LNCaP clone FGC (cell line): ENCODE measurements around the gene MAGI2.

ENCODE experiments used
- DNase-seq: peaks from one replicate; pipeline ENCODE4 v3.0.0-alpha.2; 2011; ENCODE audit warnings: low read depth
- H3K4me3 ChIP-seq: 2 replicates; pipeline ENCODE4 v1.5.1; 2011; ENCODE audit warnings: mild to moderate bottlenecking, low read depth, low read length, control low read depth
- CTCF ChIP-seq: IDR thresholded peaks from 2 replicates; pipeline ENCODE4 v1.5.1; 2012; ENCODE audit warnings: mild to moderate bottlenecking; ENCODE audit not compliant: control insufficient read depth, insufficient read depth; ENCODE audit errors: extremely low read depth

The MAGI2 gene

GRCh38 chr7:78634093-78634492 is 819.4 kb downstream of the MAGI2 start:
- no peak overlapping the region for H3K4me3 ChIP-seq
- no peak for DNase-seq
- no peak for TF ChIP-seq CTCF

GRCh38 chr7:78620920-78621319 is 832.5 kb downstream of the MAGI2 start:
- peak; percentile 10 for DNase-seq
- no peak overlapping the region for H3K4me3 ChIP-seq
- no peak for TF ChIP-seq CTCF

GRCh38 chr7:78616539-78616938 is 836.9 kb downstream of the MAGI2 start:
- H3K4me3 ChIP-seq: no peak overlapping the region
- TF ChIP-seq CTCF: no peak
- no peak for DNase-seq

- TF ChIP-seq CTCF: no peak
- no peak overlapping the region for H3K4me3 ChIP-seq
- DNase-seq: no peak
Observed at GRCh38 chr7:78609281-78609680, 844.2 kb downstream of the MAGI2 start.

GRCh38 chr7:78607099-78607498 is 846.4 kb downstream of the MAGI2 start:
- DNase-seq: no peak
- no peak overlapping the region for H3K4me3 ChIP-seq
- TF ChIP-seq CTCF: peak; percentile 50

- DNase-seq: no peak
- no peak for TF ChIP-seq CTCF
- no peak overlapping the region for H3K4me3 ChIP-seq
Observed at GRCh38 chr7:78605119-78605518, 848.3 kb downstream of the MAGI2 start.

- no peak for DNase-seq
- no peak overlapping the region for H3K4me3 ChIP-seq
- TF ChIP-seq CTCF: no peak
Observed at GRCh38 chr7:78601728-78602127, 851.7 kb downstream of the MAGI2 start.
